D721Med (cell line): ENCODE data around the gene TM7SF2.

Experiments used
- DNase-seq: peaks from one replicate; pipeline ENCODE4 v3.0.0; 2011; ENCODE audit warnings: low spot score; ENCODE audit not compliant: insufficient read length
- FAIRE-seq: peaks from 2 replicates; lab custom pipeline; 2011; peaks lifted over from hg19 to GRCh38; lab: Jason Lieb, UNC
- CTCF ChIP-seq: IDR thresholded peaks from 2 replicates; pipeline ENCODE4 v1.5.1; 2012; ENCODE audit warnings: mild to moderate bottlenecking, control low read depth; ENCODE audit not compliant: insufficient read depth; ENCODE audit errors: missing control alignments

The TM7SF2 gene

GRCh38 chr11:65119670-65119995, 8.0 kb downstream of the TM7SF2 start:
- TF ChIP-seq CTCF, result no peak
- no peak for DNase-seq
- FAIRE-seq, result no peak

- TF ChIP-seq CTCF, result no peak
- FAIRE-seq (no peak), DNase-seq (no peak)
These were observed 9.2 kb downstream of the TM7SF2 start for GRCh38 chr11:65120831-65121230.

- FAIRE-seq (no peak), DNase-seq (no peak)
- TF ChIP-seq CTCF, result no peak
These were observed 9.8 kb downstream of the TM7SF2 start for GRCh38 chr11:65121447-65121864.

GRCh38 chr11:65121865-65122696, 10.4 kb downstream of the TM7SF2 start, which contains the start of the genes FAU and MRPL49:
Gene FAU (minus strand): TSS chr11:65122134. CDS start chr11:65121813, 321 bp downstream.
Gene MRPL49 (plus strand): TSS chr11:65122321. CDS start chr11:65122347, 26 bp downstream.
- FAIRE-seq, result no peak

GRCh38 chr11:65124480-65125196, 13.0 kb downstream of the TM7SF2 start:
- TF ChIP-seq CTCF, result no peak
- FAIRE-seq, result no peak

More at GRCh38 chr11:65121865-65122696, 10.4 kb downstream of the TM7SF2 start, which contains the start of the genes FAU and MRPL49:
- DNase-seq, result peak; percentile 89
- no peak for TF ChIP-seq CTCF

GRCh38 chr11:65125197-65126056, 13.8 kb downstream of the TM7SF2 start:
- FAIRE-seq, result no peak
- TF ChIP-seq CTCF, result no peak

More at GRCh38 chr11:65124480-65125196, 13.0 kb downstream of the TM7SF2 start:
- DNase-seq, result no peak

More at GRCh38 chr11:65125197-65126056, 13.8 kb downstream of the TM7SF2 start:
- DNase-seq, result no peak
